ENCODE results near the gene ZNF639. TPM values are rescaled to one million over a fixed set of nuclear protein-coding genes. Genes with fewer than 3 reads are reported as not detected.
"Not testable (repeated sequence)": the region's sequence is repeated elsewhere in the genome, so short reads cannot be mapped to it uniquely, and the experiment has no call there.

ZNF639 gene, protein sequence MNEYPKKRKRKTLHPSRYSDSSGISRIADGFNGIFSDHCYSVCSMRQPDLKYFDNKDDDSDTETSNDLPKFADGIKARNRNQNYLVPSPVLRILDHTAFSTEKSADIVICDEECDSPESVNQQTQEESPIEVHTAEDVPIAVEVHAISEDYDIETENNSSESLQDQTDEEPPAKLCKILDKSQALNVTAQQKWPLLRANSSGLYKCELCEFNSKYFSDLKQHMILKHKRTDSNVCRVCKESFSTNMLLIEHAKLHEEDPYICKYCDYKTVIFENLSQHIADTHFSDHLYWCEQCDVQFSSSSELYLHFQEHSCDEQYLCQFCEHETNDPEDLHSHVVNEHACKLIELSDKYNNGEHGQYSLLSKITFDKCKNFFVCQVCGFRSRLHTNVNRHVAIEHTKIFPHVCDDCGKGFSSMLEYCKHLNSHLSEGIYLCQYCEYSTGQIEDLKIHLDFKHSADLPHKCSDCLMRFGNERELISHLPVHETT
- 10 to 100 TPM; 42.4 to 44.2 TPM for total RNA-seq

DNA sequence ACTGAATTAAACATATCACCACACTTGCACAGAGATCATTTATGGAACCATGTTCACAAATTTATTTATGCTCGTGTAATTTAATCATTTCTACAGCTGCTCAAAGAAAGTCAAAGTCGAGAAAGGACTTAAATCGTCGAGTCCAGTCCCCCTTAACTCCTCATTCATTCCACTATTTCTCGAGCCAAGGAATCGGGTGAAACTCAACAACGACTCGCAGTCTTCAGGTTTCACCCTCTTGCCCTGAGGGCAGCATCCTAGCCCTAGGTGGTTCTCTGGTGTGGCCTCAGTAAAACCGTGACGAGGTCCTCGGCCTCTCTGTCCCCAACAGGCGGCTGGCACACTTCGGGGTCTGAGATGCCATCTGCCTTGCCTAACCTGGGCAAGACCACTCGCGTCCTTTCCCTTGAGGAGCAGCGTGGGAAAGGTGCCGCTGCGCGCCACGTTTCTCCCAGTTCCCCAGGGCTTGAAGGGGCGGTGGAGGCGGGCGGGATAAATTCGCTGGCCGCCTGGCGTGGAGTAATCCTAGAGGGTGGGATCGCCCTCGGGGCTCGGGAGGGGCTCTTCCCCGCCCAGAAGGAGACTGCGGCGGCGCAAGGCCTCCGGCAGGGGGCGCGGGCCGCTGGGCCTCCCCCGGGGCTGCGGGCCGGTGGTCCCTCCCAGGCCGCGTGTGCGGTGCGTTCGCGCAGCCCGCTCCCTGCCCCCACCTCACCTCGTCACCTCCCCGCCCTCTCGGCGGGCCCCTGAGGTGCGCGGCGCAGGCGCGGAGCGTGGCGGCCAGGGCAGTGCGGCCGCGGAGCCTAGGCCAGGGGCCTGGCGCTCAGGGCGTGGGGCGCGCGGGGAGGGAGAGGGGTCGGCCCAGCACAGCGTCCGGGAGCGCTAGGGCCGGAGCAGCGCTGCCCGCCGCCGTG is at the start of gene ZNF639:
TSS of gene ZNF639 (plus strand) at position 746 of the 911 bp plus-strand sequence. CDS start 5,263 bp downstream, outside the sequence.
- ChIA-PET POLR2A (interaction anchor here (0.6 to 1.3 kb wide), 5 partner anchors 173 to 282 kb away, joined by 3 to 5 read pairs (median 4); partner anchors contain the start of genes ACTL6A, MRPL47, NDUFB5 and ZMAT3), CTCF (interaction anchor here (0.6 to 1.0 kb wide), 4 partner anchors 118 to 307 kb away, joined by 3 to 5 read pairs (median 3); partner anchors contain the start of gene PIK3CA)

DNA sequence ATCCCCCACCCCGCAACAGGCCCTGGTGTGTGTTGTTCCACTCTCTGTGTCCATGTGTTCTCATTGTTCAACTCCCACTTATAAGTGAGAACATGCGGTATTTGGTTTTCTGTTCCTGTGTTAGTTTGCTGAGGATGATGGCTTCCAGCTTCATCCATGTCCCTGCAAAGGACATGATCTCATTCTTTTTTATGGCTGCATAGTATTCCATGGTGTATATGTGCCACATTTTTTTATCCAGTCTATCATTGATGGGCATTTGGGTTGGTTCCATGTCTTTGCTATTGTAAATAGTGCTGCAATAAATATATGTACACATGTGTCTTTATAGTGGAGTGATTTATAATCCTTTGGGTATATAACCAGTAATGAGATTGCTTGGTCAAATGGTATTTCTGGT is 48.4 kb upstream of the ZNF639 start:
- CTCF ChIA-PET, POLR2A ChIA-PET: not testable (repeated sequence)

DNA sequence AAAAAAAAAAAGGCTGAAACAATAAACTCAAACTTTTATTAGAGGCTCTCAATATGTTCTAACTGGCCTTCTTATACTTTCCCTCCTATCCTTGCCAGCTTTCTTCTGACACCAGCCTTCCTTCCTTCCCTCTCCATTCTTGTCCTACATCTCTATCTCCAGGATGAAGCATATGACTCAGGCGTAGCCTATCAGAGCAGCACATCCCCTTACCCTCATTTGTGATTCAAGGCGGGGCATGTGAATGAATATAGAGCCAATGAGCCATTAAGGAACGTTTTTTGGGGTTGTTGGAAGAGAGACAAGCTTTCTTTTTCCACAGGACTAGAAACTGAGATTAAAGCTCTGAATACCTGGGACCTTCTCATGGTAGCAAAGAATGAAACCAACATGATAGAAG is 46.8 kb upstream of the ZNF639 start:
- POLR2A ChIA-PET: interaction anchor here (0.7 kb wide), 1 partner anchor 30 kb away, joined by 4 read pairs; no protein-coding TSS in a partner anchor

DNA sequence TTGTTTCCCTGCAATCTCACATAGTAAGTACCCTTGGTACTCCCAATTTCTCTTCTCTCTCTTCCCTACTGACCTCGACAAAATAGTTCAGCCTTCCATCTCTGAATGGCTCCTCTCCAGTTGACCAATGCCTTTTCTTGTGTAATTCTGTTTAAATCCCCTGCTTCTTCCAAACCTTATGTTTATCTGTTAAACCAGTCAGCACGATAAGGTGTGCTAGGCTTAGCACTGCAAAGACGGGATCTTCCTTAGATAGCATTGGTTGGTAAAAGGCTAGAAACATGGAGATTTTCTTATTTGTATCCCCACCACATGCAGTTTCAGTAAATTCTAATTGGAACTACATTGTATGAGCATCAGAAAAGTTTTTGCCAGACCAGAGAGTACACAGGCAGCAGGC is 46.1 kb upstream of the ZNF639 start:
- CTCF ChIA-PET: interaction anchor here (1.1 kb wide), 1 partner anchor 12 kb away, joined by 3 read pairs; no protein-coding TSS in a partner anchor

More for the DNA sequence above, 46.8 kb upstream of the ZNF639 start:
- CTCF ChIA-PET: interaction anchor here (1.1 kb wide), 2 partner anchors 11 to 14 kb away, joined by 3 read pairs; no protein-coding TSS in a partner anchor

DNA sequence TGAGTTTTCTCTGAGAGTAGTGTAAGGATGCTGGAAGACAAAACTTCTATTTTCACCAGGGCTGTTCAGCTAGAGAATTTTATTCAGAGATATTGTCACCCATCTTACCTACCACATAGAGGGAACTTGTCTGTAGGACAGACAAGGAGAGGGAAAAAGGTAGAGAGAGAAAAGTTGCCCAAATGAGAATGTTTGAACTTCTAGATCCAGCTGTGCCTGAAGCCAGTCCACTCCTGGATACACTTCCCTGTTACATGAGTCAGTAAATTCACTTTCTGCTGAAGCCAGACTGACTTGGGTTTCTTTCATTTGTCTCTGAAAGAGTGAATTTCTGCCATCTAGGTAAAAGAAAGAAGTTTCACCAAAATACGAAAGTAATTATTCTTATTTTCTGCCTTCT is 44.7 kb upstream of the ZNF639 start:
- CTCF ChIA-PET: no interaction called here

More for the DNA sequence above, 46.1 kb upstream of the ZNF639 start:
- POLR2A ChIA-PET: no interaction called here

DNA sequence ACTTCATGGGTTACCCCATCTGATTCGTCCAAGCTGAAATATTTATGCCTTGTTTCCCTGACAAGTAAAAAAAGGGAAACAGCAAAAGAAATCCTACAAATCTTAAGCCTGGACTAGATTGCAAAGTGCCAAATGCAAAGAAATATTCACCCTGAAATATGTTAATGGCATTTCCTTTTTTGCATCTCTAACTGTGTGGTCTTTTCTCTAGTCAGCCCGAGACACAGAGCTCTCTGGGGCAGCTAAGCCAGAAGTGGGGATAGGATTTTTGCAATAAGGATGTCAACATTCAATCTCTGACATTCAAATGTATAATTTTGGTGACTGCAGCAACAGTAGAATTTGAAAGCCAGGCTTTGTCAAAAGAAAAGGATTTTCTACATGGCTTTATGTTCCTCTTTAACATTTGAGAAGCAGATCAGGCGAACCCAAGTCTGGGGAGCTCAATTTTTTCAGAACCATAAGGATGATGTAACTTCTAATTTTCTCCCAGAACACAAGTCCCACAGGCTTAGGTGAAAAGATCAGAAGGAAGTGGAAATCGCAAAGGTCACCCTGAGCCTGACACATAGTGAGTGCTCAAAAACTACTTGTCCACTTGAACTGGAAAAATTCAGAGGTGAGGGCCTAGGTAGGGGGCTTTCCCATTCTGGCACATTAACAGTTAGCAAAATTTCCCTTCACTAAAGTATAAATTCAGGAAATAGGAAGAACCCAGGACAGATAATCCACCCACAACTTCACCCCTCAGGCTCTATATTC is 43.7 kb upstream of the ZNF639 start:
- POLR2A ChIA-PET: no interaction called here
- CTCF ChIA-PET: no interaction called here

More for the DNA sequence above, 44.7 kb upstream of the ZNF639 start:
- POLR2A ChIA-PET: no interaction called here

DNA sequence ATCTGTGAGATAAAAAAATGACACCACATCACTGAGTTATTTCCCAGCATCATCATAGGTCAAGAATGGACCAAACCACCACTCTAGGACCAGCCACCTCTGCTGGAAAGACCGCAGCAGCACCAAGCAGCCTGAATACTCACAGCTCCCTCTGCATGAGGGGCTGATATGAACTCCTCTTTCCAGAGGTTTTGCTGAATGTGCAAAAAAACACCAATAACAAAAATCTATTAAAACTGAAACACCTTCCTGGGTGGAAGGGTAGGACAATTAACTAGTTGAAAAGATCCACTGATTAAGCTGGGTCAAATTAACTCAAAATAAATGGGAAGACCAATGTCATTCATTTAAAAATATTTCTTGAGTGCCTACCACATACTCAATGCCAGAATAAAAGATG is 43.0 kb upstream of the ZNF639 start:
- ChIA-PET POLR2A (no interaction called here), CTCF (no interaction called here)

DNA sequence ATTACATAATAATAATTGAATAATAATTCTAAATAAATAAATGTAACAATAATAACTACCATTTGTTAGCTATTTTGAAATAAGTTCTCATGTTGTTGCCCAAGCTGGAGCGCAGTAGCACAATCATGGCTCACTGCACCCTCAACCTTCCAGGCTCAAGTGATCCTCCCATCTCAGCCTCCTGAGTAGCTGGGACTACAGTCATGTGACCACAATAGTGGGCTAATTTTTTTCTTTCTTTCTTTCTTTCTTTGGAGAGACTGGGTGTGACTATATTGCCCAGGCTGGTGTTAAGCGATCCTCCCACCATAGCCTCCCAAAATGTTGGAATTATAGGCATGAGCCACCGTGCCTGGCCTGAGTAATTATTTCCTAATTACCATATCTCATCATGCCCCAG is 41.0 kb upstream of the ZNF639 start:
- POLR2A ChIA-PET: no interaction called here
- CTCF ChIA-PET: no interaction called here

DNA sequence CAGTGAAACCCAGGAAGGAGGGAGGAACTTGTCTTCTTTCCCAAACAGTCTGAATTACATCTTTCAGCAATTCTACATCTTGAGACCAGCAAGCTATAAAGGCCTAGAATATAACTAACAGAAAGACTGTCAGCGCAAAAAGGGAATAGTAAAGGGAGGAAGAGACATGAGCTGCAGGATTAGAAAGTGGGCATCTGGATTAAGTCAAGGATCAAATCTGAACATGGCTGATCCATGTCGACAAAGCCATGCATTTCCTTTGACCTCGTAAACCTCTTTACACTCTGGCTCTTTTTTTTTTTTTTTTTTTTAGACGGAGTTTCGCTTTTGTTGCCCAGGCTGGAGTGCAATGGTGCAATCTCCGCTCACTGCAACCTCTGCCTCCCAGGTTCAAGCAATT is 36.5 kb upstream of the ZNF639 start:
- CTCF ChIA-PET: no interaction called here
- POLR2A ChIA-PET: no interaction called here

DNA sequence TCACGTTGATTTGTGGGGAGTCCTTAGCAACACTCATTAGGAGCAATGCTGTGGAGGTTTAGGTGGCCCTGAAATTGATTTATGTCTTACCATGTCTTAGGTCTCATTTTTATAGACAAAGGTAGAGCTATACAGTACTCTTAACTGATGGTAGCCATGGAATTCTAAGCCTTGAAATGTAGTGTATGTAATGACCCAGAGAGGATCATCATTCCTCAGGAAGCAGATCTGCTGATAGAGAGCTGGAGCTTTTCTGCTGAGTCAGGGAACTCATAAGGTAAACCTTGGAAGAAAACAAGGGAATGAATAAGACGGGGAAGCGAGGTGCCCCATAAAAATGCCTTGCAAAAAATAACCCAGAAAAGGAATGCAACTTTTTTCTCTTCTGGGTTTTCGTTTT is 34.0 kb upstream of the ZNF639 start:
- CTCF ChIA-PET: no interaction called here
- POLR2A ChIA-PET: no interaction called here

DNA sequence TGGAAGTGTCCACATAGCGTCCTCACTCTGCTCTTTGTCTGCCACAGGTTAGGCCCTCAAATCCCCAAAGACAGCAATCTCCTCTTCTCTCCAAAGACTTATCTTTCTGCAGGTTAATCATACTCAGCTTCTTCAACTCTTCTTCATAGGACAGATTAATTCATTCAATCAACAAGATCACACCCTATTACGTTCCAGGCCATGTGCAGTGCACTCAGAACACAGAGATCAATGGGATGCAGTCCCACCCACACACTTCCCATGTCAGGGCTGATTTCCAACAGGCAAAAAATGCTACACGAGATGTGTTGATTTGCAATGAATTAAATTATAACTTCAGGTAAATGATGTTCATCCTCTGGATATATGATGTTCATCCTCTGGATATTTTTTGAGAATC is 33.5 kb upstream of the ZNF639 start:
- POLR2A ChIA-PET: no interaction called here

DNA sequence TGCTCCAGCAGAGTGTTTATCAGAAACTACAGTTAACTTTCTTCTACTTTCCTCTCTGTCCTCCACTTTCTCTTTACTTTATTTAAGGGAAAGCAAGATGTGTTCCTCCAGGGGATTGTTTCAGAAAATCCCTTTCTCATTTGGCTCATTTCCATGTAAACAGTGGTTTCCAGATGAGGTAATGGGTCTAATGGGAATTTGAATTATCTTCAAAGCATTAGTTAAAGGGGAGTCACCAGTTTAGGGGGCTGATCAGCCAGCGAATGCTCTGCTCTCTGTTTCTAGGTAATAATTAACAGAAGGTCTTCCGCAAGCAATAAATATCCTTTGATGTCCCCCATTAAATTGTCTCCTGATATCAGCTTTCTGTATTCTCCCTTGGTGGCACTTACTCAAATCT is 30.4 kb upstream of the ZNF639 start:
- ChIA-PET POLR2A (no interaction called here), CTCF (no interaction called here)

More for the DNA sequence above, 33.5 kb upstream of the ZNF639 start:
- CTCF ChIA-PET: no interaction called here

DNA sequence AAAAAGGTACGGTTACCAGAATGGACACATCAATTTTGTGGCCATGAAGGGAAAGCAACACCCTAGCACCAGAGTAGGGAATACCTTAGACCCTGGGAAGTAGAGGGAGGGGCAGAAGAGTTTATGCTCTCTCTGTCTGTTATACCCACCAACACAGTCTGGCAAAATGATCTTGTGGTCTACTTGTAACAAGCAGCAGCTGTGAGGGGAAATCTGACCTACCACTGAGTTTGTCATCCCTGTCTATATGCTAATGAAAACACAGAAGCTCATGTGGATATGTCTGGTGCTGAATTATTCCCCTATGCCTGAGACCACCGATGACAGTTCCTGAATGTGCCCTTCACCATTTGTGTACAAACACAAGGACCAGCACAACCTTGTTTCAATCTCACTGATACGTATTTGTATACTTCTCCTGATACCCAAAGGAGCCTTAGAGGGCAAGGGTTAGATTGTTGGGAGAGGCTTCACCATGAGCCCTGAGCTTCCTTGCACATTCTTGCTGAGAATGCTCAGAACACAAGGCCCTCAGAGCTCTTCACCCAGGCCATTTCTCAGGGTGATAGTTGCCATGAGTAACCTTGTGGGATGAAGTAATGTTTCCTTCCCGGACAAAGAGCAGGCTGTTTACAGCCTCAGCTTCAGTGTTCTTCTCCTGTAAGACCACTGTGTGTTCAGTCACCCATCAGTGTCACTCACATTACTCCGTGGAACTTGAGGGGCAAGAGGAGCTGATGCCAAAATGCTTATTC is 24.7 kb upstream of the ZNF639 start:
- ChIA-PET POLR2A (no interaction called here), CTCF (no interaction called here)

DNA sequence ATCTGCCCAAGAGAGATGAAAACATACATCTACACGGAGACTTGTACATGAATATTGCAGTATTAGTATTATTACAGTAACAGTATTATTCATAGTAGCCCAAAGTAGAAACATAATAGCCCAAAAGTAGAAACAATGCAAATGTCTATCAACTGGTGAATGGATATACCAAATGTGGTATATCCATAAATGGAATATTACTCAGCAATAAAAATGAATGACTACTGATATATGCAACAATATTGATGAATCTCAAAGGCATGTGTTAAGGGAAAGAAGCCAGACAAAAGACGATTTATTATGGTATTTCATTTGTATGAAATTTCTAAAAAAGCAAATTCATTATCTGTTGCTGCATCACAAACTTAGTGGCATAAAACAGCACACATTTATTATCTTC is 23.5 kb upstream of the ZNF639 start:
- ChIA-PET POLR2A (no interaction called here), CTCF (no interaction called here)

DNA sequence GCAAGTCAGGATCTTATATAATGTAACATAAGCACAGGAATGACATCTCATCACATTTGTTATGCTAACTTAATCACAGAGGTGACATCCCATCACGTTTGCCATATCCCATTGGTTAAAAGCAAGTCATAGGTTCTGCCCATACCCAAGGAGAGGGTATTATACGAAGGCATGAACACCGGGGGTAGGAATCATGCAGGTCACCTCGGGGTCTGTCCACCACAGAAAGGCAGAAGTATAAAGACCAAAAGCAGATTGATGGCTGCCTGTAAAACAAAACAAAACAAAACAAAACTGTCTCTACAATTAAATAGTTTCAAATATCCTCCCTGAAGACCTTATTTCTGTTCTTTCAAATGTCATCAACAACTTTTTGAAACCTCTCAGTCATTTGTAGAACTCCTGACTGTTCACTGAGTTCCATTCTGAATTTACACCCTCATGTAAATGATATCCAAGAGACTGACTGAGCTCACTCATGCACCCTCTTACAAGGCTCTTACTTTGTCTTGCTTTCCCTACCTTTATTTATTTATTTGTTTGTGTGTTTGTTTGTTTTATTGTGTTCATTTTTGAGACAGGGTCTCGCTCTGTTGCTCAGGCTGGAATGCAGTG is 22.7 kb upstream of the ZNF639 start:
- ChIA-PET CTCF (no interaction called here), POLR2A (no interaction called here)

DNA sequence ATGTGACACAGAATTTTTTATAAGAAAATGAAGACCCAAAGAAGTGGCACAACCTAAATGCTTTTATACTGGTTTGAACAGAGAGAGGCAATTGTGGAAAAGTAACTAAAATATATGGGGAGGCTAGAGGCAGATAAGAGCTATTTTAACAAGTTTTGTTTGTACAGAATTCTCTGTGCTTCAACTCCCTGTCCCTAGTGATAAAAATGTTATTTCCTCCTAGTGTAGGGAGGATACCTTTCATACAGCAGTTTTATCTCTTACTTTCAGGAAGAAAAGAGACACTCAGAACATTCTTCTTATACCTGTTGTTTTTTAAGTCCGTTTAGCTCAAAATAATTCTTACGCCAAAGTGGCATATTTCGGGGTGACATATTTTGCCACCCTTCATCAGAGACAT is 21.2 kb upstream of the ZNF639 start:
- ChIA-PET POLR2A (no interaction called here), CTCF (interaction anchor here (1.7 kb wide), 1 partner anchor 234 kb away, joined by 3 read pairs; no protein-coding TSS in a partner anchor)

DNA sequence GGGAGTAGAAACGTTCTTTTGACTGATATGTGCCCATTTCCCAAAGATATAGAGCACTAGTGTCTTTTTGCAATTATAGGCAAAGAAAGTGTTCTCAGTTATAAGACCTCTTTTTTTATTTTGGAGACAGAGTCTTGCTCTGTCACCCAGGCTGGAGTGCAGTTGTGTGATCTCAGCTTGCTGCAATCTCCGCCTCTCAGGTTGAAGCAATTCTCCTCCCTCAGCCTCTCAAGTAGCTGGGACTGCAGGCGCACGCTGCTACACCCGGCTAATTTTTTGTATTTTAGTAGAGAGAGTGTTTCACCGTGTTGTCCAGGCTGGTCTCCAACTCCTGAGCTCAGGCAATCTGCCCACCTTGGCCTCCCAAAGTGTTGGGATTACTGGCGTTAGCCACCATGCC is 20.7 kb upstream of the ZNF639 start:
- ChIA-PET POLR2A (no interaction called here), CTCF (interaction anchor here (0.9 to 1.7 kb wide), 2 partner anchors 13 to 234 kb away, joined by 3 read pairs; no protein-coding TSS in a partner anchor)

DNA sequence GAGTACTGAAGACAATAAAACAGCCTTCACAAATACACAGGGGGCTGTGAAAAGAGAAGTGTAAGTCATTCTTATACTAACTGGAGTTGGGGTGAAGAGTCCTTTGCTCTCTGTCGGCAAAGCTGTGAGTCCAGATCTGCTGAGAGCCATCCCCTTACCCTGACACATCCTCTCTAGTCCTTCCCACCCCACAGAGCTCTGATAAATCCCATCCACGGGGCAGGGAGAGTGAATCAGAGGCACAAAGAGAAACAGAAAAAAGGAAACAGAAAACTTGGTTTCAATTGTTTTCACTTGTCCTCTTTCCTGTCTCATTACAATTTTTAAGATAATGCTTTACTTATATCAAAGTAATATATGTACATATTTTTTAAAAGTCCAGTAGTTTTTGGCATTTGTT is 18.2 kb upstream of the ZNF639 start:
- ChIA-PET POLR2A (no interaction called here), CTCF (no interaction called here)

Measured in activated CD8-positive, alpha-beta memory T cell treated with anti-CD3 and anti-CD28 coated beads for 36 hours (primary cell).